ENCODE measurements around the gene F11R.
A peak's percentile ranks its signal among the peaks of the same experiment; 100 is the strongest.
"Not testable (repeated sequence)": the region's sequence is repeated elsewhere in the genome, so short reads cannot be mapped to it uniquely, and the experiment has no call there.

The F11R gene

GRCh38 chr1:161044535-161044907 lies 23.6 kb upstream of the F11R start:
- DNase-seq (ENCODE audit: low read depth in 2 of 2): no peak

- no peak for DNase-seq (ENCODE audit: low read depth in 2 of 2)
These were observed 18.6 kb upstream of the F11R start for GRCh38 chr1:161039546-161039945.

- no peak for DNase-seq (ENCODE audit: low read depth in 2 of 2)
These were observed 18.2 kb upstream of the F11R start for GRCh38 chr1:161039154-161039545.

- DNase-seq (ENCODE audit: low read depth in 2 of 2): peak; percentile 81
These were observed 17.7 kb upstream of the F11R start, which contains the start of gene TSTD1 for GRCh38 chr1:161038523-161039153. Gene TSTD1, minus strand, starts transcription at chr1:161038964. Its CDS starts 75 bp downstream, at chr1:161038889.

GRCh38 chr1:161037661-161038522 lies 16.9 kb upstream of the F11R start:
- DNase-seq (ENCODE audit: low read depth in 2 of 2): no peak

GRCh38 chr1:161033751-161034150 lies 12.8 kb upstream of the F11R start:
- no peak for DNase-seq (ENCODE audit: low read depth in 2 of 2)

GRCh38 chr1:161032409-161032808 lies 11.5 kb upstream of the F11R start:
- no peak for DNase-seq (ENCODE audit: low read depth in 2 of 2)

GRCh38 chr1:161031874-161032273 lies 10.9 kb upstream of the F11R start:
- no peak for DNase-seq (ENCODE audit: low read depth in 2 of 2)

- DNase-seq (ENCODE audit: low read depth in 2 of 2): not testable (repeated sequence)
These were observed 8.5 kb upstream of the F11R start for GRCh38 chr1:161029466-161029865.

GRCh38 chr1:161026954-161027353 lies 6.0 kb upstream of the F11R start:
- not testable (repeated sequence) for DNase-seq (ENCODE audit: low read depth in 2 of 2)

GRCh38 chr1:161022432-161022831 lies 1.5 kb upstream of the F11R start:
- not testable (repeated sequence) for DNase-seq (ENCODE audit: low read depth in 2 of 2)

- no peak for DNase-seq (ENCODE audit: low read depth in 2 of 2)
These were observed 1.0 kb upstream of the F11R start for GRCh38 chr1:161021970-161022353.

GRCh38 chr1:161021165-161021969 lies 415 bp upstream of the F11R start:
- DNase-seq (ENCODE audit: low read depth in 2 of 2): peak; percentile 82 to 83

GRCh38 chr1:161019751-161020495 lies 1.0 kb downstream of the F11R start:
- DNase-seq (ENCODE audit: low read depth in 2 of 2): no peak

GRCh38 chr1:161019111-161019660 lies 1.8 kb downstream of the F11R start:
- not testable (repeated sequence) for DNase-seq (ENCODE audit: low read depth in 2 of 2)

GRCh38 chr1:161018631-161018930 lies 2.4 kb downstream of the F11R start:
- DNase-seq (ENCODE audit: low read depth in 2 of 2): no peak

- DNase-seq (ENCODE audit: low read depth in 2 of 2): no peak
These were observed 3.0 kb downstream of the F11R start for GRCh38 chr1:161017756-161018630.

GRCh38 chr1:161017181-161017580 lies 3.8 kb downstream of the F11R start:
- DNase-seq (ENCODE audit: low read depth in 2 of 2): not testable (repeated sequence)

- DNase-seq (ENCODE audit: low read depth in 2 of 2): not testable (repeated sequence)
These were observed 4.3 kb downstream of the F11R start for GRCh38 chr1:161016683-161017082.

- DNase-seq (ENCODE audit: low read depth in 2 of 2): peak; percentile 28 to 41
These were observed 7.3 kb downstream of the F11R start for GRCh38 chr1:161013488-161014230.
